Activated CD4-positive, alpha-beta T cell treated with anti-CD3 and anti-CD28 coated beads, Interleukin-2, amount 10 ng/mL, durations not matched to agents 7 days and 5 days (primary cell): ENCODE measurements around the gene SENP5. TPM values are rescaled to one million over a fixed set of nuclear protein-coding genes. Genes with fewer than 3 reads are reported as not detected.

Experiments
- CTCF ChIA-PET: fragments of 350-600 bp; sonication (Branson Sonifier 250); formaldehyde crosslinking; loops from one replicate; lab custom pipeline; 2021; ENCODE audit warnings: antibody characterized with exemption; lab: Charles Lee
- POLR2A ChIA-PET: fragments of 350-600 bp; sonication (Branson Sonifier 250); formaldehyde crosslinking; loops from one replicate; lab custom pipeline; 2021; ENCODE audit warnings: antibody characterized with exemption; lab: Charles Lee
- DNase-seq: peaks from one replicate; pipeline ENCODE4 v3.0.0-alpha.2; 2020
- H3K27ac Mint-ChIP-seq: one replicate; pipeline ENCODE4 v1.8.0; 2021; ENCODE audit warnings: mild to moderate bottlenecking, moderate library complexity, mixed read lengths
- H3K27me3 Mint-ChIP-seq: one replicate; pipeline ENCODE4 v1.8.0; 2021; ENCODE audit warnings: mixed read lengths
- H3K36me3 Mint-ChIP-seq: one replicate; pipeline ENCODE4 v1.8.0; 2021; ENCODE audit warnings: low read depth, mixed read lengths
- H3K4me1 Mint-ChIP-seq: one replicate; pipeline ENCODE4 v1.8.0; 2021; ENCODE audit warnings: mixed read lengths
- H3K4me3 Mint-ChIP-seq: one replicate; pipeline ENCODE4 v1.8.0; 2021; ENCODE audit warnings: mild to moderate bottlenecking, moderate library complexity, mixed read lengths
- H3K9me3 Mint-ChIP-seq: one replicate; pipeline ENCODE4 v1.8.0; 2021; ENCODE audit warnings: mixed read lengths
- total RNA-seq, 2 experiments: library from RNA; stranded (reverse); gene quantifications; one replicate each; pipeline ENCODE4 v1.2.3, GENCODE V29; 2021

Gene SENP5
- total RNA-seq, 2 experiments from 2014 or later = 31.1 to 32.4 TPM

GRCh38 chr3:196968233-196969133 is 100.8 kb downstream of the SENP5 start, which contains the start of gene PIGZ:
TSS of gene PIGZ (minus strand) at chr3:196968833. CDS start at chr3:196952031, 16,802 bp downstream.
- Mint-ChIP-seq H3K36me3 (peaks cover 12% of the 10 kb centered on the region), H3K9me3 (no peaks in the 10 kb centered on the region), H3K4me3 (peak within 1 kb of the TSS; percentile 78), H3K27ac (peak within 1 kb of the TSS; percentile 54), H3K4me1 (peaks cover 18% of the 10 kb centered on the region), H3K27me3 (peaks cover 19% of the 10 kb centered on the region)
- peak; percentile 29 for DNase-seq
- ChIA-PET CTCF (interaction anchor here (2.5 kb wide), 1 partner anchor 26 kb away, joined by 15 read pairs; the partner anchor contains the start of gene NCBP2), POLR2A (no interaction called here)

DNA sequence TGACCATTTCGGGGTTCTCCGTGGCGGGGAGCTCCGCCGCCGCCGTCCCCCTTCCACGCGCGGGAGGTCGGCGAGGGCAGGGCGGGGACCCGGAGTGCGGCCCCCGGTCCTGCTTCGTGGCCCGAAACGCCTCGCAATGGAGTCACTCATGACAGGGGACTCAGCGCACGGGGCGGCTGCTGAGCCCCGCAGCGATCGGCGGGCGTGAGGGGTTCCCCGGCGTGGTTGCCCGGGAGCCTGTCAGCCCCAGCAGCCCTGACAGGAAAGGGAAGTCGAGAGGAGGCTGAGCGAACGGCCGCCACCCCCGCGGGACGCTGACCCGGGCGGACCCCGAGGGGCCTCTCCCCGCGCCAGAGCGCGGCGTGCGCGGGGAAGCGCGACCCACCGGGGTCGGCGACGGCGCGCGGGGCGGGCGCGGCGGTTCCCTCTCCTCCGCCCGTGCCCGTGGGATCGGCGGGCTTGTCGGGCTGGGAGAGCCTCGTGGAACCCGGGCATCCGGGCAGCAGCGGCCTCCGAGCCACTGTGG is 101.5 kb downstream of the SENP5 start:
- peaks cover 18% of the 10 kb centered on the region for H3K4me1 Mint-ChIP-seq
- no peaks in the 10 kb centered on the region for H3K9me3 Mint-ChIP-seq
- ChIA-PET POLR2A (no interaction called here), CTCF (interaction anchor here (0.5 to 2.5 kb wide), 7 partner anchors 8 to 440 kb away, joined by 3 to 15 read pairs (median 3); partner anchors contain the start of gene NCBP2)
- H3K36me3 Mint-ChIP-seq = peaks cover 12% of the 10 kb centered on the region
- peaks cover 19% of the 10 kb centered on the region for H3K27me3 Mint-ChIP-seq
- peak overlapping the region; percentile 78 for H3K4me3 Mint-ChIP-seq
- DNase-seq = peak; percentile 42
- peak overlapping the region; percentile 46 for H3K27ac Mint-ChIP-seq

- Mint-ChIP-seq H3K4me3 (peak overlapping the region; percentile 74), H3K27ac (peak overlapping the region; percentile 68)
Measured at GRCh38 chr3:196969660-196970546, 102.2 kb downstream of the SENP5 start.

GRCh38 chr3:196970547-196971093 is 102.9 kb downstream of the SENP5 start:
- POLR2A ChIA-PET = no interaction called here
- Mint-ChIP-seq H3K27ac (peak overlapping the region; percentile 68), H3K4me1 (peaks cover 18% of the 10 kb centered on the region), H3K36me3 (peaks cover 10% of the 10 kb centered on the region), H3K27me3 (peaks cover 19% of the 10 kb centered on the region), H3K9me3 (no peaks in the 10 kb centered on the region), H3K4me3 (peak overlapping the region; percentile 74)
- DNase-seq = no peak
- CTCF ChIA-PET = interaction anchor here (0.5 to 2.5 kb wide), 6 partner anchors 13 to 442 kb away, joined by 3 to 15 read pairs (median 4); partner anchors contain the start of gene NCBP2

More at GRCh38 chr3:196969660-196970546, 102.2 kb downstream of the SENP5 start:
- POLR2A ChIA-PET = no interaction called here
- no peaks in the 10 kb centered on the region for H3K9me3 Mint-ChIP-seq
- peaks cover 12% of the 10 kb centered on the region for H3K36me3 Mint-ChIP-seq
- H3K27me3 Mint-ChIP-seq = peaks cover 19% of the 10 kb centered on the region
- H3K4me1 Mint-ChIP-seq = peaks cover 18% of the 10 kb centered on the region
- DNase-seq = peak; percentile 59
- CTCF ChIA-PET = interaction anchor here (0.5 to 2.5 kb wide), 10 partner anchors 9 to 441 kb away, joined by 3 to 15 read pairs (median 3); partner anchors contain the start of gene NCBP2

- Mint-ChIP-seq H3K27me3 (peaks cover 19% of the 10 kb centered on the region), H3K4me3 (no peak overlapping the region), H3K4me1 (peaks cover 18% of the 10 kb centered on the region), H3K27ac (no peak overlapping the region), H3K36me3 (peaks cover 6% of the 10 kb centered on the region), H3K9me3 (no peaks in the 10 kb centered on the region)
- POLR2A ChIA-PET = no interaction called here
- CTCF ChIA-PET = interaction anchor here (0.5 to 1.8 kb wide), 2 partner anchors 14 to 261 kb away, joined by 3 to 6 read pairs; no protein-coding TSS in a partner anchor
- no peak for DNase-seq
Measured at GRCh38 chr3:196971094-196971698, 103.5 kb downstream of the SENP5 start.

DNA sequence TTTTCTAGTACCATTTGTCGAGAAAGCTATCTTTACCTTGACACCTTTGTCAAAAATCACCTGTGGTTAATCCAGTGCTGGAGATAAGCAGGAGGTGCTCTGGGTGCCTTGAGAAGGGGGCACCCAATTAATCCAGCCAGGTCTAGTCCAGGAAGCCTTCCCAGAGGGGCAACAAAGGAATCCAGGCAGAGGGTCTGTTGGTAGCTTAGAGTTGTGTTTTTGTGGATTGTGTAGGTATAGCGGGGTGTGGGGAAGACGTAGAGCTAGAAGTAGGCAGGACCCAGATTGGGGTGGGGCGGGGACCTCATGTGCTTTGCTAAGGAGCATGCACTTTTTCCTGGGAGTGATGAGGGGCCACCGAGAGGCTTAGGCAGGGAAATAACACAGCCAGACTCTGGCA is 106.9 kb downstream of the SENP5 start:
- Mint-ChIP-seq H3K4me1 (peaks cover 15% of the 10 kb centered on the region), H3K27me3 (peaks cover 15% of the 10 kb centered on the region), H3K36me3 (no peaks in the 10 kb centered on the region), H3K27ac (no peak overlapping the region), H3K9me3 (no peaks in the 10 kb centered on the region), H3K4me3 (no peak overlapping the region)
- no peak for DNase-seq
- ChIA-PET POLR2A (no interaction called here), CTCF (interaction anchor here (0.7 to 1.2 kb wide), 3 partner anchors 9 to 55 kb away, joined by 3 read pairs; partner anchors contain the start of gene MELTF)

DNA sequence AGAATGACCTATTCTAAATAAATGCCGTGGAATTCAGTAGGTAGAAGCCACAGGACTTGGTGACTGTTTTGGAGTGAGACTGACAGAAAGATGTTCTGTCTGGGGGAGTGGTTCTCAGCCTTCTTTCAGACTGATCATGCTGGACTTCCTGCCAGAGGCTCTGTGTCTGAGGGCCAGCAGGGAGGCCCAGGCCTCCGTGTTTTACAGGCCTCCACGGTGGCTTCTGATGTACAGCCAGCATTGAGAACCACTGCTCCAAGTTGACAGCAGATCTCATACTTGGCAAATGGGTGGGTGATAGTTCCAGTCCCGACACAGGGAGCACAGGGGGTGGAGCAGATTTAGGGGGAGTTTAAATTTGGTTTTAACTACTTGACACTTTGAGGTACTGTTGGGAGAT is 107.6 kb downstream of the SENP5 start:
- ChIA-PET POLR2A (no interaction called here), CTCF (interaction anchor here (1.1 kb wide), 1 partner anchor 54 kb away, joined by 3 read pairs; the partner anchor contains the start of gene MELTF)
- no peaks in the 10 kb centered on the region for H3K9me3 Mint-ChIP-seq
- no peak overlapping the region for H3K27ac Mint-ChIP-seq
- DNase-seq = no peak
- peaks cover 13% of the 10 kb centered on the region for H3K27me3 Mint-ChIP-seq
- peaks cover 11% of the 10 kb centered on the region for H3K4me1 Mint-ChIP-seq
- no peaks in the 10 kb centered on the region for H3K36me3 Mint-ChIP-seq
- H3K4me3 Mint-ChIP-seq = no peak overlapping the region

- ChIA-PET POLR2A (no interaction called here), CTCF (no interaction called here)
- DNase-seq = no peak
- Mint-ChIP-seq H3K4me3 (no peak overlapping the region), H3K4me1 (peaks cover 9% of the 10 kb centered on the region), H3K9me3 (peaks cover 4% of the 10 kb centered on the region), H3K36me3 (peaks cover 3% of the 10 kb centered on the region), H3K27me3 (peaks cover 3% of the 10 kb centered on the region), H3K27ac (no peak overlapping the region)
Measured at GRCh38 chr3:196976941-196977340, 109.2 kb downstream of the SENP5 start.

DNA sequence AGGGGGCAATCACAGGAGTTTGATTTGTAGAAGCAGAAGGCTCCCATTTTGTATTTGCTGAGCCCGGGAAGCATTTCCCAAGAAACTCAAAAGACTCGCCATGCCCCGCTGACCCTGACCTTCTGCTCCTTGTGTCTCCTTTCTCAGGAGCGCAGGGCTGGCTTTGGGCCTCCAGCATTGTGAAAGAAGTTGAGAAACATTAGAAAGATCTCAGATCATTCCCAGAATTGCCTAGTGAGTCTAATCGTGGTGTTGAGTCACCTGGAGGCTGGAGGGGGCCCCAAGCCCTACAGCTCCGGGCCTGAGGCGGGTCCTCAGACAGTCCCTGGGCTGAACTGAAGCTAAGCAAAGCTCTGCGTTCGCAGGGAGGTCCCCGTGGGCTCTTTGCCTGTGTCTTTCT is 111.8 kb downstream of the SENP5 start:
- Mint-ChIP-seq H3K36me3 (peaks cover 5% of the 10 kb centered on the region), H3K27ac (no peak overlapping the region), H3K27me3 (peaks cover 18% of the 10 kb centered on the region), H3K9me3 (peaks cover 11% of the 10 kb centered on the region), H3K4me1 (peaks cover 9% of the 10 kb centered on the region), H3K4me3 (no peak overlapping the region)
- ChIA-PET CTCF (no interaction called here), POLR2A (no interaction called here)
- DNase-seq = no peak

- H3K36me3 Mint-ChIP-seq = peaks cover 5% of the 10 kb centered on the region
- H3K9me3 Mint-ChIP-seq = peaks cover 11% of the 10 kb centered on the region
- ChIA-PET POLR2A (no interaction called here), CTCF (no interaction called here)
- peaks cover 20% of the 10 kb centered on the region for H3K27me3 Mint-ChIP-seq
- no peak overlapping the region for H3K27ac Mint-ChIP-seq
- no peak for DNase-seq
- H3K4me1 Mint-ChIP-seq = peaks cover 9% of the 10 kb centered on the region
- no peak overlapping the region for H3K4me3 Mint-ChIP-seq
Measured at GRCh38 chr3:196981657-196982056, 113.9 kb downstream of the SENP5 start.

DNA sequence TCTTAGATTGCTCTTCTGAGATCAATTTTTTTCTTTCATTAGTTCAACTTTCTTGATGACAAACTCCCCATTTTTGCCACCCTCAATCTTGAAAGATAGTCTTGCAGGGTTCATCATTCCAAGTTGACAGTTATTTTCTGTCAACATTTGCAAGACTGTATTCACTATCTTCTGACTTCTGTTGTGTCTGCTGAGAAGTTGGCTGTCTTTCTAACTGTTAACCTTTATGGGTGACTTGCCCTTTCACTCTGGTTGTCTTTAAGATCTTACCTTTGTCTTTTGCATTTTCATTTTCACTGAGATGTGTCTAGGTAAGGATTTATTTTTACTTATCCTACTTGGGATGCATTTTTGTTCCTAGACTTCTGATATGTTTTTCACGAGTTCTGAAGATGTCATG is 115.5 kb downstream of the SENP5 start:
- CTCF ChIA-PET = interaction anchor here (1.3 kb wide), 1 partner anchor 9 kb away, joined by 3 read pairs; no protein-coding TSS in a partner anchor
- Mint-ChIP-seq H3K36me3 (peaks cover 5% of the 10 kb centered on the region), H3K9me3 (peaks cover 11% of the 10 kb centered on the region), H3K4me3 (no peak overlapping the region), H3K27me3 (peaks cover 20% of the 10 kb centered on the region), H3K4me1 (peaks cover 6% of the 10 kb centered on the region), H3K27ac (no peak overlapping the region)
- POLR2A ChIA-PET = no interaction called here
- no peak for DNase-seq
